ENCODE data around the gene RBMXL3.

GRCh38 chrX:115229337-115230003 lies 40.3 kb downstream of the RBMXL3 start:
- TF ChIP-seq EZH2phosphoT487 (IDR thresholded peaks at IDR 0.05; ENCODE audit: borderline replicate concordance, low read depth, low read length): no peak
- TF ChIP-seq CTCF (conservative IDR thresholded peaks at IDR 0.05; ENCODE audit: low read length): no peak

Measured in OCI-LY7 (cell line).